ENCODE data around the gene IL2RA.

GRCh38 chr10:6039711-6040110, 22.5 kb downstream of the IL2RA start:
- TF ChIP-seq, protein P1, sequence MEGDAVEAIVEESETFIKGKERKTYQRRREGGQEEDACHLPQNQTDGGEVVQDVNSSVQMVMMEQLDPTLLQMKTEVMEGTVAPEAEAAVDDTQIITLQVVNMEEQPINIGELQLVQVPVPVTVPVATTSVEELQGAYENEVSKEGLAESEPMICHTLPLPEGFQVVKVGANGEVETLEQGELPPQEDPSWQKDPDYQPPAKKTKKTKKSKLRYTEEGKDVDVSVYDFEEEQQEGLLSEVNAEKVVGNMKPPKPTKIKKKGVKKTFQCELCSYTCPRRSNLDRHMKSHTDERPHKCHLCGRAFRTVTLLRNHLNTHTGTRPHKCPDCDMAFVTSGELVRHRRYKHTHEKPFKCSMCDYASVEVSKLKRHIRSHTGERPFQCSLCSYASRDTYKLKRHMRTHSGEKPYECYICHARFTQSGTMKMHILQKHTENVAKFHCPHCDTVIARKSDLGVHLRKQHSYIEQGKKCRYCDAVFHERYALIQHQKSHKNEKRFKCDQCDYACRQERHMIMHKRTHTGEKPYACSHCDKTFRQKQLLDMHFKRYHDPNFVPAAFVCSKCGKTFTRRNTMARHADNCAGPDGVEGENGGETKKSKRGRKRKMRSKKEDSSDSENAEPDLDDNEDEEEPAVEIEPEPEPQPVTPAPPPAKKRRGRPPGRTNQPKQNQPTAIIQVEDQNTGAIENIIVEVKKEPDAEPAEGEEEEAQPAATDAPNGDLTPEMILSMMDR (conservative IDR thresholded peaks at IDR 0.05; ENCODE audit: low read depth in 2 of 2), result no peak
- TF ChIP-seq ZNF331 (CRISPR knock-in tag; IDR thresholded peaks at IDR 0.05; ENCODE audit: low read depth) (no peak), STAT1 (IDR thresholded peaks at IDR 0.05; ENCODE audit: unreplicated experiment) (no peak), EZH2 (IDR thresholded peaks at IDR 0.05; ENCODE audit: low read depth, unreplicated experiment) (no peak), EZH2phosphoT487 (IDR thresholded peaks at IDR 0.05; ENCODE audit: unreplicated experiment) (no peak), JUNB (IDR thresholded peaks at IDR 0.05; ENCODE audit: unreplicated experiment) (no peak), POLR2AphosphoS5 (IDR thresholded peaks at IDR 0.05; ENCODE audit: low read depth) (no peak), CREB1 (CRISPR knock-in tag; IDR thresholded peaks at IDR 0.05; ENCODE audit: low read depth) (no peak)
- TF ChIP-seq, protein P2, sequence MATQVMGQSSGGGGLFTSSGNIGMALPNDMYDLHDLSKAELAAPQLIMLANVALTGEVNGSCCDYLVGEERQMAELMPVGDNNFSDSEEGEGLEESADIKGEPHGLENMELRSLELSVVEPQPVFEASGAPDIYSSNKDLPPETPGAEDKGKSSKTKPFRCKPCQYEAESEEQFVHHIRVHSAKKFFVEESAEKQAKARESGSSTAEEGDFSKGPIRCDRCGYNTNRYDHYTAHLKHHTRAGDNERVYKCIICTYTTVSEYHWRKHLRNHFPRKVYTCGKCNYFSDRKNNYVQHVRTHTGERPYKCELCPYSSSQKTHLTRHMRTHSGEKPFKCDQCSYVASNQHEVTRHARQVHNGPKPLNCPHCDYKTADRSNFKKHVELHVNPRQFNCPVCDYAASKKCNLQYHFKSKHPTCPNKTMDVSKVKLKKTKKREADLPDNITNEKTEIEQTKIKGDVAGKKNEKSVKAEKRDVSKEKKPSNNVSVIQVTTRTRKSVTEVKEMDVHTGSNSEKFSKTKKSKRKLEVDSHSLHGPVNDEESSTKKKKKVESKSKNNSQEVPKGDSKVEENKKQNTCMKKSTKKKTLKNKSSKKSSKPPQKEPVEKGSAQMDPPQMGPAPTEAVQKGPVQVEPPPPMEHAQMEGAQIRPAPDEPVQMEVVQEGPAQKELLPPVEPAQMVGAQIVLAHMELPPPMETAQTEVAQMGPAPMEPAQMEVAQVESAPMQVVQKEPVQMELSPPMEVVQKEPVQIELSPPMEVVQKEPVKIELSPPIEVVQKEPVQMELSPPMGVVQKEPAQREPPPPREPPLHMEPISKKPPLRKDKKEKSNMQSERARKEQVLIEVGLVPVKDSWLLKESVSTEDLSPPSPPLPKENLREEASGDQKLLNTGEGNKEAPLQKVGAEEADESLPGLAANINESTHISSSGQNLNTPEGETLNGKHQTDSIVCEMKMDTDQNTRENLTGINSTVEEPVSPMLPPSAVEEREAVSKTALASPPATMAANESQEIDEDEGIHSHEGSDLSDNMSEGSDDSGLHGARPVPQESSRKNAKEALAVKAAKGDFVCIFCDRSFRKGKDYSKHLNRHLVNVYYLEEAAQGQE (IDR thresholded peaks at IDR 0.05; ENCODE audit: unreplicated experiment), result no peak

Measured in GM23338 (cell line).